ENCODE measurements around the gene CBFB. TPM values are rescaled to one million over a fixed set of nuclear protein-coding genes. Genes with fewer than 3 reads are reported as not detected.

The CBFB gene
- total RNA-seq, 1 donor from 2014 or later, result 51.3 TPM

- DNase-seq (ENCODE audit: low spot score), result no peak
Observed at GRCh38 chr16:67016681-67017420, 12.1 kb upstream of the CBFB start.

DNA sequence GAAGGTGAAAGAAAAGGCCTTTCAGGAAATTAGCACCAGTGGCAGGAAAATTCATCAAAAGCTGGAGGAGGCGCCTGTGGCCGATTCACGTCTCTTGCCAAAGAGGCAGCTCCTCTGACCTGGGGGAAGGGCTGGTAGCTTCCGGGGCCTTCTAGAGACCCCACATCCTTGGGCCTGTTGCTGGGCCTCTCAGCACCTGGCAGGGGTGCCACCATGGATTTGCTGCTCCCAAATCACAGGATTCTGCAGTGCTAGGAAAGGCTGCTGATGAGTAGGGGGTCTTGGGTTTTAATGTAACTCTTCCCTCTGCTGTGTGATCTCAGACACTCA is 11.6 kb upstream of the CBFB start:
- no peak for DNase-seq (ENCODE audit: low spot score)

- peak; percentile 69 for DNase-seq (ENCODE audit: low spot score)
Observed at GRCh38 chr16:67017810-67018488, 11.0 kb upstream of the CBFB start.

DNA sequence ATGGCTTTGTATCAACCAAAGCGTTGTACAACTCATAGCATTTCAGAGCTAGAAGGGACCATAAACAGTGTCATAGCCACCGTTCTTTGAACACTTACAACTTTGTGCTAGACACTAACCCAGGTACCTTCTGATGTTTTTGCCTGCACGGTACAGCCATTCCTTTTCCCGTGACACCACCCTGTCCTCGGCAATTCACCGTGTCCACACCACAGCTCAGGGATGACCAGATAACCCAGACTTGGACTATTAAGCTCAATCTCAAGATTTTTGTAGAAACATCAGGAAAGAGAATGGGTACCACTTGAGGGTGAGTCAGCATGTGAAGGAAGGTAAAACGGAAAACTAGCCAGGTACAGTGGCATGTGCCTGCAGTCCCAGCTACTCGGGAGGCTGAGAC is 9.8 kb upstream of the CBFB start:
- DNase-seq (ENCODE audit: low spot score), result no peak

DNA sequence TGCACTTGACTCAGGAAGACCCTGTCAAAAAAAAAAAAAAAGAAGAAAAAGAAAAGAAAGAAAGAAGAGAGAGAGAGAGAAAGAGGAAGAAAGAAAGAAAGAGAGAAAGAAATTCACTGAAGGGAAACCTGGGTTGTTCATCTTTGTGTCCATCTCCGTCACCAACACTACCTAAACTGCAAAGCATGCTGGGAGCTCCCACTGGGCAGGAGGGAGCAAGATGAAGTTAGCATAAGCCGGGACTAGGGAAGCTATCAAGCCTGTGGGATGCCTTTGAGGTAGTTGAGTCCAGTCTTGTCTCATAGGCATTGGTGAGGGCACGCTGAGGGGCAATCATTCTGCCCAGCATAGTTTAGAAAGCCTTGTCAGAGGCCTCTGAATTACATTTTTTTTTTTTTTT is 7.6 kb upstream of the CBFB start:
- DNase-seq (ENCODE audit: low spot score), result no peak

- DNase-seq (ENCODE audit: low spot score), result no peak
Observed at GRCh38 chr16:67022531-67023214, 6.3 kb upstream of the CBFB start.

DNA sequence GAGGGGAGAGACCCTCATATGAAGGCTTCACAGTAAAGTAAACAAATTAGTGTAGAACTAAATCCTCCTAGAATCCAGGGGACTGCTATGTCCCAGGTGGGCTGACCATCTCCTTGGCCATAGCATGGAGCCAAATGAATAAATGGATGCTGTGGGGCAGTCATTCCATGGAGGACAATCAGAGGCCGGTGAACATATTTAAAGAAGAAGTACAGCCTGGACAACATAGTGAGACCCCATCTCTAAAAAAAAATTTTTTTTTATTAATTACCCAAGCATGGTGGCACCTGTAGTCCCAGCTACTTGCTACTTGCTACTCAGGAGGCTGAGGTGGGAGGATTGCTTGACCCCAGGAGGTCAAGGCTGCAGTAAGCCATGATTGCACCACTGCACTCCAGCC is 5.3 kb upstream of the CBFB start:
- DNase-seq (ENCODE audit: low spot score), result no peak

GRCh38 chr16:67024384-67025209 is 4.4 kb upstream of the CBFB start:
- peak; percentile 10 for DNase-seq (ENCODE audit: low spot score)

GRCh38 chr16:67025210-67025550 is 3.8 kb upstream of the CBFB start:
- no peak for DNase-seq (ENCODE audit: low spot score)

DNA sequence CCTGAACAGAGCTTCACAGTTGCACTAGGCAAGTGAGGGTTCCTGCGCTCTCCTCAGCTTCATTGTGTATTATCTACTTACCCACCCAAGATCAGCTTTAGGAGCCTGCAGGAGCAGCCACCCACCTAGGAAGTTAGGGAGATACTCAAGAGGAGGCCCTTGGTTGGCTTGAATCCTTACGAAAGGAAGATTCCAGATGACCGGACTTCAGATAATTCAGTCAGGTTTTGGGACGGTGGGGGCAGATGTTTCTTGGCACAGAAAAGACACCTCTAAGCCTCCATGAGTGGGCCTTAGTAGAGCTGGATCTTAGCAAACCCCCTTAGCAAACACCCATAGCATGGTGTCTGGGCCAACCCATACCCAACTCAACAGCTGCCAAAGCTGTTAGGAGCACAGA is 2.4 kb upstream of the CBFB start:
- DNase-seq (ENCODE audit: low spot score), result no peak

GRCh38 chr16:67027046-67027445 is 1.9 kb upstream of the CBFB start:
- DNase-seq (ENCODE audit: low spot score), result no peak

GRCh38 chr16:67028167-67028695 is 718 bp upstream of the CBFB start:
- no peak for DNase-seq (ENCODE audit: low spot score)

GRCh38 chr16:67029254-67030096 is 526 bp downstream of the CBFB start:
- peak; percentile 59 for DNase-seq (ENCODE audit: low spot score)

- no peak for DNase-seq (ENCODE audit: low spot score)
Observed at GRCh38 chr16:67030221-67030962, 1.4 kb downstream of the CBFB start.

DNA sequence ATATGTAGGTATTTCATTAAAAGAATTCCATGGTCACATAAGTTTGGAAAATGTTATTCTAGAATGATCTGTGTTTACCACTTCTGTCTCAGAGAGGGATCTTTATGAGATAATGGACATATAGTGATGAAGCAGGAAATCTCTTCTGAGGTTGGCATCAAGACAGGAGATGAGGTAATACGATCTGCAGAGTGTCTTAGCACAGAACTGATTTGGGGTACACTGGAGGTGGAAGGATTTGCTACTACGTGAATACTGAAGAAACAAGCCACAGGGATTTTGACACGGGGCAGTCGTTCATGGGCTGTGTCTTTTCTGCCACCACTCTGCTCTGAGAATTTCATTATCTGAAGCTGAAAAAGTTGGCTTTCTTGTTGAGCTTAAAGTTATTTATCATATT is 5.5 kb downstream of the CBFB start:
- peak; percentile 75 for DNase-seq (ENCODE audit: low spot score)

DNA sequence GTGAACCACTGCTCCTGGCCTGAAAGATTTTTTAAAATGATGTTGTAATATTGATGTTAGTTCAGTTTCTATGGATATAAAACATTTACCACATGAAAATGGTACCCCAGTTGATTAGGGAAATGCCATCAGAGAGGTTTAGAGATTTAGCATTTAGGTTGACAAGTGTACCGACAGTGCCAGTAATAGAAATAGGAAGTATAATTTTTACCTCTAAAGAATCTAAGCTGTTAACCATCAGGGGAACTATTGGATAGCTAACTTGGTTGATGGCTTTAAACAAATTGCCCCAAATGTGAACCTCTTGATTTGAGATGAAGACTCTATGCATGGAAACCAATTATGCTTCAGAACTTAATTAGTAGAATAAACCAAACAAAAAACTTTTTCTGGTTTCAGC is 6.4 kb downstream of the CBFB start:
- no peak for DNase-seq (ENCODE audit: low spot score)

GRCh38 chr16:67036323-67036741 is 7.4 kb downstream of the CBFB start:
- DNase-seq (ENCODE audit: low spot score), result no peak

- no peak for DNase-seq (ENCODE audit: low spot score)
Observed at GRCh38 chr16:67039260-67040020, 10.5 kb downstream of the CBFB start.

GRCh38 chr16:67040166-67040565 is 11.2 kb downstream of the CBFB start:
- no peak for DNase-seq (ENCODE audit: low spot score)
